Astrocyte (in vitro differentiated cells and primary cell): ENCODE results near the gene CTIF.

Source experiments
- CTCF ChIP-seq: IDR thresholded peaks from 2 replicates; pipeline ENCODE4 v1.5.1; 2011; ENCODE audit warnings: low read depth, mild to moderate bottlenecking, inconsistent platforms, low read length, moderate library complexity; ENCODE audit not compliant: insufficient read depth
- EZH2 ChIP-seq: IDR thresholded peaks from 2 replicates; pipeline ENCODE4 v1.6.1; 2012; ENCODE audit warnings: mild to moderate bottlenecking, low read length, inconsistent platforms; ENCODE audit not compliant: insufficient read depth

DNA sequence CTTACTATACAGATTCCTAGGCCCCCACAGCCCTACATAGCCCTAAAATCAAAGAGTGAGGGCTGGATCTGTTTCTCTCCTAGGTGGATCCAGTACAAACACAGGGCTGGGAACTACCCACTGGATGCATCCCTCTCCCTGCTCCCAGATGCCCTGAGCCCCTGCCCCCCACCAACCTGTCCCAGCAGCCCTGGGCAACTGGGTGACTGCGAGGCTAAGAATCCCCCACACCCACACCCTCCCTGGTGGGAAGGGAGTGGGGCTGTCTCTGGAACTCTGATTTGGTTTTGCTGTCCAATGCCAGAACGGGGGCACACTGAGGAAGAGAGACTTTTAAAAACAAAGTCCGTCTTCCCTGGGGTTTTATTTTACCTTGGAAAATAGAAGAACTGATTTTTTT lies 298.8 kb downstream of the CTIF start:
- TF ChIP-seq CTCF: no peak
- no peak for TF ChIP-seq EZH2
